GM12864 (cell line): ENCODE data around the gene KLHL21.
A peak's percentile ranks its signal among the peaks of the same experiment; 100 is the strongest.

Experiments
- DNase-seq: peaks from one replicate; pipeline ENCODE4 v3.0.0-alpha.2; 2011; ENCODE audit warnings: low read depth
- H3K4me3 ChIP-seq: 2 replicates; pipeline ENCODE4 v1.5.1; 2011; ENCODE audit warnings: mild to moderate bottlenecking, low read depth, low read length, control low read depth
- TF ChIP-seq, protein P1 (sequence below): IDR thresholded peaks from 2 replicates; pipeline ENCODE4 v1.5.1; 2011; ENCODE audit warnings: low read depth, mild to moderate bottlenecking, moderate library complexity, low read length, control low read depth, inconsistent platforms; ENCODE audit errors: missing control alignments

KLHL21 gene

DNA sequence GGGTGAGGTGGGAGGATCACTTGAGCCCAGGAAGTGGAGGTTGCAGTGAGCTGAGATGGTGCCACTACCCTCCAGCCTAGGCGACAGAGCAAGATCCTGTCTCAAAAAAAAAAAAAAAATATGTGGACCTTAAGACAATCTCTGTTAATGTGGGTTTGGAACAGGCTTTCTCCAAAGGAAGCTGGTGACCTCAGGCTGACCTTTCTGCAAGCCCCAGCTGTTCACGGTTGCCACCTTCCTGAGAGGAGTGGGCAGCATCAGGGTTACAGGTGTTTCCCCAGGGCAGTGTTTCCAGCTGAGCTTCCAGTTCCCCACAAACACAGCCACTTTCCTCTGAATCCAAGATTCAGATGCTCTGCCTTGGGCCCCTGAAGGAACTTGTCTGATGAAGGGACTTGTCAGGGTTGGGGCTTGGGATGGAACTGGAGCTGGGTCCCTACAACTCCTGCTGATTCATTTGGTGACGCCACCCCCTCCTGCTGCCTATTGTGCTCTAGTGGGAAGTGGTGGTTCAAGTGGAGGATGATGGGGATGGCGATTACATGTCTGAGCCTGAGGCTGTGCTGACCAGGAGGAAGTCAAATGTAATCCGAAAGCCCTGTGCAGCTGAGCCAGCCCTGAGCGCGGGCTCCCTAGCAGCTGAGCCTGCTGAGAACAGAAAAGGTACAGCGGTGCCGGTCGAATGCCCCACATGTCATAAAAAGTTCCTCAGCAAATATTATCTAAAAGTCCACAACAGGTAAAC is 20.9 kb downstream of the KLHL21 start:
- TF ChIP-seq, protein P1, sequence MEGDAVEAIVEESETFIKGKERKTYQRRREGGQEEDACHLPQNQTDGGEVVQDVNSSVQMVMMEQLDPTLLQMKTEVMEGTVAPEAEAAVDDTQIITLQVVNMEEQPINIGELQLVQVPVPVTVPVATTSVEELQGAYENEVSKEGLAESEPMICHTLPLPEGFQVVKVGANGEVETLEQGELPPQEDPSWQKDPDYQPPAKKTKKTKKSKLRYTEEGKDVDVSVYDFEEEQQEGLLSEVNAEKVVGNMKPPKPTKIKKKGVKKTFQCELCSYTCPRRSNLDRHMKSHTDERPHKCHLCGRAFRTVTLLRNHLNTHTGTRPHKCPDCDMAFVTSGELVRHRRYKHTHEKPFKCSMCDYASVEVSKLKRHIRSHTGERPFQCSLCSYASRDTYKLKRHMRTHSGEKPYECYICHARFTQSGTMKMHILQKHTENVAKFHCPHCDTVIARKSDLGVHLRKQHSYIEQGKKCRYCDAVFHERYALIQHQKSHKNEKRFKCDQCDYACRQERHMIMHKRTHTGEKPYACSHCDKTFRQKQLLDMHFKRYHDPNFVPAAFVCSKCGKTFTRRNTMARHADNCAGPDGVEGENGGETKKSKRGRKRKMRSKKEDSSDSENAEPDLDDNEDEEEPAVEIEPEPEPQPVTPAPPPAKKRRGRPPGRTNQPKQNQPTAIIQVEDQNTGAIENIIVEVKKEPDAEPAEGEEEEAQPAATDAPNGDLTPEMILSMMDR: no peak
- no peak overlapping the region; the same call in 1 of the 2 replicates for H3K4me3 ChIP-seq
- DNase-seq: no peak

DNA sequence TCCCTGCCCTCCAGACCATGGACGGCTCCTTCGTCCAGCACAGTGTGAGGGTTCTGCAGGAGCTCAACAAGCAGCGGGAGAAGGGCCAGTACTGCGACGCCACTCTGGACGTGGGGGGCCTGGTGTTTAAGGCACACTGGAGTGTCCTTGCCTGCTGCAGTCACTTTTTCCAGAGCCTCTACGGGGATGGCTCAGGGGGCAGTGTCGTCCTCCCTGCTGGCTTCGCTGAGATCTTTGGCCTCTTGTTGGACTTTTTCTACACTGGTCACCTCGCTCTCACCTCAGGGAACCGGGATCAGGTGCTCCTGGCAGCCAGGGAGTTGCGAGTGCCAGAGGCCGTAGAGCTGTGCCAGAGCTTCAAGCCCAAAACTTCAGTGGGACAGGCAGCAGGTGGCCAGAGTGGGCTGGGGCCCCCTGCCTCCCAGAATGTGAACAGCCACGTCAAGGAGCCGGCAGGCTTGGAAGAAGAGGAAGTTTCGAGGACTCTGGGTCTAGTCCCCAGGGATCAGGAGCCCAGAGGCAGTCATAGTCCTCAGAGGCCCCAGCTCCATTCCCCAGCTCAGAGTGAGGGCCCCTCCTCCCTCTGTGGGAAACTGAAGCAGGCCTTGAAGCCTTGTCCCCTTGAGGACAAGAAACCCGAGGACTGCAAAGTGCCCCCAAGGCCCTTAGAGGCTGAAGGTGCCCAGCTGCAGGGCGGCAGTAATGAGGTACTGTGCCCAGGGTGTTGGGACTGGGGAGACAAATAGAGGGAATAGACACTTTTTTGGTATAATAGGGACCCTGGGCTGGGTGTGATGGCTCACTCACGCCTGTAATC is 21.9 kb downstream of the KLHL21 start:
- no peak for DNase-seq
- TF ChIP-seq, protein P1: no peak
- peak overlapping the region; percentile 77 for H3K4me3 ChIP-seq

DNA sequence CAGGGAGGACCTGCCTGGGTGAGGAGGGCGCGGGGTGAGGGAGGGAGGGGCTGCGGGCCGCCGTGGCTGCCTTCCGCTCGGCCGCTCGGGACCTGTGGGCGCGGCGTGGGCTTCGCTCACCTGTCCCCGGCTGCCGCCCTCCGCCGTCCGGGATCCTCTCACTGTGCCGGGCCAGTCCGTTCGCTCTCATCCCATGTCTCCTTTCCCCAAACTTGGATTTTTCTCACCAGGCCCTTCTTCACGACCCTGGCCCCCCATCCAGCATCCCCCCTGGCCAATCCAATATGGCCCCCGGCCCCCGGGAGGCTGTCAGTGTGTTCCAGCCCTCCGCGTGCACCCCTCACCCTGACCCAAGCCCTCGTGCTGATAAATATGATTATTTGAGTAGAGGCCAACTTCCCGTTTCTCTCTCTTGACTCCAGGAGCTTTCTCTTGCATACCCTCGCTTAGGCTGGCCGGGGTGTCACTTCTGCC is 22.5 kb downstream of the KLHL21 start:
- TF ChIP-seq, protein P1: no peak
- no peak for DNase-seq
- peak overlapping the region; percentile 77 for H3K4me3 ChIP-seq

DNA sequence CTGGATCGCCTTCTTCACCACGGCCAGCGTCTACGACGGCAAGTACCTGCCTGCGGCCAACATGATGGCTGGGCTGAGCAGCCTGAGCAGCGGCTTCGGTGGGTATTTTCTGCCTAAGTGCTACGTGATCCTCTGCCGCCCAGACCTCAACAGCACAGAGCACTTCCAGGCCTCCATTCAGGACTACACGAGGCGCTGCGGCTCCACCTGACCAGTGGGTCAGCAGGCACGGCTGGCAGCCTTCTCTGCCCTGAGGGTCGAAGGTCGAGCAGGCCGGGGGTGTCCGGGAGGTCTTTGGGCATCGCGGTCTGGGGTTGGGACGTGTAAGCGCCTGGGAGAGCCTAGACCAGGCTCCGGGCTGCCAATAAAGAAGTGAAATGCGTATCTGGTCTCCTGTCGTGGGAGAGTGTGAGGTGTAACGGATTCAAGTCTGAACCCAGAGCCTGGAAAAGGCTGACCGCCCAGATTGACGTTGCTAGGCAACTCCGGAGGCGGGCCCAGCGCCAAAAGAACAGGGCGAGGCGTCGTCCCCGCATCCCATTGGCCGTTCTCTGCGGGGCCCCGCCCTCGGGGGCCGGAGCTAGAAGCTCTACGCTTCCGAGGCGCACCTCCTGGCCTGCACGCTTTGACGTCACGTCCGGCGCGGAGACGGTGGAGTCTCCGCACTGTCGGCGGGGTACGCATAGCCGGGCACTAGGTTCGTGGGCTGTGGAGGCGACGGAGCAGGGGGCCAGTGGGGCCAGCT is 23.1 kb downstream of the KLHL21 start, which contains the start of gene ZBTB48:
Gene ZBTB48 (plus strand): TSS at position 621 of the 745 bp plus-strand sequence. CDS start 616 bp downstream, outside the sequence.
- TF ChIP-seq, protein P1: no peak
- H3K4me3 ChIP-seq: peak within 1 kb of the TSS; percentile 77
- DNase-seq: peak; percentile 83

DNA sequence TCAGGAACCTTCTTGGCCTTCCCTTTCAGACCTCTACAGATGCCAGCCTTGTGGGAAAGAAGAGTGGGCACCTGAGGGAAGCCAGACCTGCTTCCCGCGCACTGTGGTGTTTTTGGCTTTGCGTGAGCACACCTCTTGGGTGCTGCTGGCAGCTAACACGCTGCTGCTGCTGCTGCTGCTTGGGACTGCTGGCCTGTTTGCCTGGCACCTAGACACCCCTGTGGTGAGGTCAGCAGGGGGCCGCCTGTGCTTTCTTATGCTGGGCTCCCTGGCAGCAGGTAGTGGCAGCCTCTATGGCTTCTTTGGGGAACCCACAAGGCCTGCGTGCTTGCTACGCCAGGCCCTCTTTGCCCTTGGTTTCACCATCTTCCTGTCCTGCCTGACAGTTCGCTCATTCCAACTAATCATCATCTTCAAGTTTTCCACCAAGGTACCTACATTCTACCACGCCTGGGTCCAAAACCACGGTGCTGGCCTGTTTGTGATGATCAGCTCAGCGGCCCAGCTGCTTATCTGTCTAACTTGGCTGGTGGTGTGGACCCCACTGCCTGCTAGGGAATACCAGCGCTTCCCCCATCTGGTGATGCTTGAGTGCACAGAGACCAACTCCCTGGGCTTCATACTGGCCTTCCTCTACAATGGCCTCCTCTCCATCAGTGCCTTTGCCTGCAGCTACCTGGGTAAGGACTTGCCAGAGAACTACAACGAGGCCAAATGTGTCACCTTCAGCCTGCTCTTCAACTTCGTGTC is 23.9 kb downstream of the KLHL21 start:
- TF ChIP-seq, protein P1: no peak
- no peak for DNase-seq
- H3K4me3 ChIP-seq: no peak overlapping the region
